Peyer's patch (tissue), 4 donors: ENCODE results near the gene TSSK6. TPM values are rescaled to one million over a fixed set of nuclear protein-coding genes. Genes with fewer than 3 reads are reported as not detected.

ENCODE experiments used
- DNase-seq, 3 donors: peaks; one replicate each; pipeline ENCODE4 v3.0.0-alpha.2; 2017 to 2019
- H3K27ac ChIP-seq, 4 donors: fragments of 200-600 bp; sonication (generic); one replicate each; pipeline ENCODE4 v1.5.1; 2016 to 2019
- H3K27me3 ChIP-seq, 2 donors: fragments of 200-600 bp; sonication (generic); one replicate each; pipeline ENCODE4 v1.5.1; 2019
- H3K36me3 ChIP-seq, 3 donors: fragments of 200-600 bp; sonication (generic); one replicate each; pipeline ENCODE4 v1.5.1; 2016 to 2019
- H3K4me1 ChIP-seq, 4 donors: fragments of 200-600 bp; sonication (generic); one replicate each; pipeline ENCODE4 v1.5.1; 2016 to 2019
- H3K4me3 ChIP-seq, 4 donors: fragments of 200-600 bp; sonication (generic); 1 replicate in 3 of 4; 2 replicates in 1 of 4; pipeline ENCODE4 v1.5.1; 2016 to 2019; ENCODE audit warnings: mild to moderate bottlenecking in 1 of 4
- H3K9me3 ChIP-seq, 4 donors: fragments of 200-600 bp; sonication (generic); one replicate each; pipeline ENCODE4 v1.5.1; 2016 to 2019; ENCODE audit warnings: mild to moderate bottlenecking in 1 of 4
- POLR2A ChIP-seq, 2 donors: fragments of 450-650 bp; IDR thresholded peaks; one replicate each; pipeline ENCODE4 v1.5.1; 2017; ENCODE audit warnings: antibody characterized with exemption in 2 of 2, mild to moderate bottlenecking in 2 of 2, moderate library complexity in 2 of 2
- total RNA-seq, 4 donors: library from RNA; depleted of rRNA; stranded (reverse); fragments of >200 nt; gene quantifications; one replicate each; pipeline ENCODE4 v1.1.0, GENCODE V29; 2016
- TF ChIP-seq, protein P1 (sequence below), 6 experiments: fragments of 450-650 bp in 4 of 6; fragments of 200-600 bp in 2 of 6; sonication (generic) in 1 of 6; IDR thresholded peaks; one replicate each; pipeline ENCODE4 v1.5.1; 2017 to 2019; ENCODE audit warnings: antibody characterized with exemption in 6 of 6, mild to moderate bottlenecking in 3 of 6, moderate library complexity in 1 of 6

Gene TSSK6
- total RNA-seq, 4 donors from 2014 or later: 3.0 to 14.0 (median 10.0) TPM

DNA sequence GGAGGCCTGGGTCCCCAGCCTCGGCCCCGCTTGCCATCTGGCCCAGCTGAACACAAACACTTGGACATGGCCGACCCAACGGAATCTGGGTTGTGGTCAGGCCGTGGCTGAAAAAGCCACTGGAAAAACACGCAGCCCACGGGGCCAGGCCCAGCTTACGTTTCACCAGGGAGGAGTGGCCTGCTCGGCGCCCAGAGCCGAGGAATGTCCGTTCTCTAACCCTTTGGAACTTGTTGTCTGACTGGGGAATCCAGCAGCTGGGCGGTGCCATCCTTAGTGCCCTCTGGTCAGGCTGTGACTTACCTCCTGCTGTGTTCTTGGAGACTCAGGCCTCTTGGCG lies 36.5 kb upstream of the TSSK6 start:
- H3K9me3 ChIP-seq: no peaks in the 10 kb centered on the region
- no peak for DNase-seq
- H3K27ac ChIP-seq: no peak overlapping the region
- no peaks in the 10 kb centered on the region for H3K27me3 ChIP-seq
- TF ChIP-seq, protein P1, sequence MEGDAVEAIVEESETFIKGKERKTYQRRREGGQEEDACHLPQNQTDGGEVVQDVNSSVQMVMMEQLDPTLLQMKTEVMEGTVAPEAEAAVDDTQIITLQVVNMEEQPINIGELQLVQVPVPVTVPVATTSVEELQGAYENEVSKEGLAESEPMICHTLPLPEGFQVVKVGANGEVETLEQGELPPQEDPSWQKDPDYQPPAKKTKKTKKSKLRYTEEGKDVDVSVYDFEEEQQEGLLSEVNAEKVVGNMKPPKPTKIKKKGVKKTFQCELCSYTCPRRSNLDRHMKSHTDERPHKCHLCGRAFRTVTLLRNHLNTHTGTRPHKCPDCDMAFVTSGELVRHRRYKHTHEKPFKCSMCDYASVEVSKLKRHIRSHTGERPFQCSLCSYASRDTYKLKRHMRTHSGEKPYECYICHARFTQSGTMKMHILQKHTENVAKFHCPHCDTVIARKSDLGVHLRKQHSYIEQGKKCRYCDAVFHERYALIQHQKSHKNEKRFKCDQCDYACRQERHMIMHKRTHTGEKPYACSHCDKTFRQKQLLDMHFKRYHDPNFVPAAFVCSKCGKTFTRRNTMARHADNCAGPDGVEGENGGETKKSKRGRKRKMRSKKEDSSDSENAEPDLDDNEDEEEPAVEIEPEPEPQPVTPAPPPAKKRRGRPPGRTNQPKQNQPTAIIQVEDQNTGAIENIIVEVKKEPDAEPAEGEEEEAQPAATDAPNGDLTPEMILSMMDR (IDR thresholded peaks at IDR 0.05): no peak
- TF ChIP-seq POLR2A (IDR thresholded peaks at IDR 0.05): no peak
- no peak overlapping the region for H3K4me3 ChIP-seq
- no peaks in the 10 kb centered on the region for H3K4me1 ChIP-seq
- no peaks in the 10 kb centered on the region for H3K36me3 ChIP-seq

DNA sequence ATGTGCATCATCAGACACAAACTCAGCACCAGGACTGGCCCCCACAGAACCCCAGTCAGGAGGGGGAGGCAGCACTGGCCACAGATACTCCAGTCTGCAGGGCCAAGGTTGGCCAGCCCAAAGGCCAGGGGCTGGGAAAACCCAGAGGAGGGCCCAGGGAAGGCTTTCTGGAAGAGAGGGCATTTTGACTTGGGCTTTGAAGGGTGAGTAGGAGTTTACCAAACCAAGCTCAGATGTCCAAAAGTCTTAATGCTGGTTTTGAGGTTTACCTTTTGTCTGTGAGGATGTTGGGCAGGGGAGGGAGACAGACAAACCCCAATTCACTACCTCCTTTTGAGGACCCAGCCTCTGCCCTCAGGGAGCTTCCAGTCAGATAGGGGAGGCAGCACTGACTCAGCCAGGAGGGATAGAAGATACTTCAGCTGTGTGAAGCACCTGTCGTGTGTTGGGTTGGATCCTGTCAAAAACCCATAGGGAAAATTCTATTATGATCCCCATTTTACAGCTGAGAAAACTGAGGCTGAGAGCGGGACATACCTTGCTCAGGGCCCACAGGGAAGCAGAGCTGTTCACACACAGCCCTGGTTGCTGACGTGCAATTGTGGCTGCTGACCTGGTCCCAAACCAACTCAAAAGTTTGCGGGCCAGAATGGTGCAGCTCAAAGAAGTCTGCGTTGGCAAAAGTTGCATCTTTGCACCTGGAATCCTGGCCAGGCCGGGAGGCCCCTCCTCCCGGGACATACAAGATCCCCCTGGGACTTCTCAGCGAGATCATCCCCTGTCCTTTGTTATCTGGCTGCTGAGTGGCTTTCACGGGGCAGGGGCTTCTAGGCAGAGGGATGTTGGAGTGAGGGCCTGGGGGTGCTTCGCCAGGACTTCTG lies 35.9 kb upstream of the TSSK6 start:
- no peak overlapping the region for H3K27ac ChIP-seq
- DNase-seq: no peak
- no peaks in the 10 kb centered on the region for H3K9me3 ChIP-seq
- H3K36me3 ChIP-seq: no peaks in the 10 kb centered on the region
- no peak for TF ChIP-seq POLR2A (IDR thresholded peaks at IDR 0.05)
- TF ChIP-seq, protein P1 (IDR thresholded peaks at IDR 0.05): no peak
- H3K27me3 ChIP-seq: no peaks in the 10 kb centered on the region
- no peaks in the 10 kb centered on the region for H3K4me1 ChIP-seq
- H3K4me3 ChIP-seq: no peak overlapping the region

DNA sequence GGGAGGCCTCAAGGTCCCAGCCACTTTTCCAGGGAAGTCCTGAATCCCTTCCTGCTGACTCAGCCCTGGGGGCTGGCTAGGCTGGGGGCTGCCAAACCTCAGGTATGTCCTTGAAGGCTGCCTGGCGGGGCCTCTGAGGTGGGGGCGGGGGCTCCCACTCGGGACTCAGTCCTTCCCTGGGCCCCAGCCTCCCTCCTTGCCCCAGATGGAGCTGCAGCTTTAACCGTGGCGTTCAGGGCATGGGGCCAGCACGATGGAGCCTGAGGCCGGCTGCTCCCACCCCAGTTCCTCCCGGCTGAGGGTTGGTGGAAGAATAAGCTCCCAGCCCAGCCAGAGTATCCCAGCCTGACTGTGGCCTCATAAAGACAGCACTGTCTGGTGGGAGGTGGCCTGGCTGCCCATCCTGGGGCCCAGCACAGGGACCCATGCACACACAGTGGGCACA lies 35.2 kb upstream of the TSSK6 start:
- Histone ChIP-seq H3K27ac (no peak overlapping the region), H3K27me3 (no peaks in the 10 kb centered on the region), H3K4me3 (no peak overlapping the region), H3K9me3 (no peaks in the 10 kb centered on the region), H3K4me1 (no peaks in the 10 kb centered on the region), H3K36me3 (no peaks in the 10 kb centered on the region)
- no peak for TF ChIP-seq POLR2A (IDR thresholded peaks at IDR 0.05)
- TF ChIP-seq, protein P1 (IDR thresholded peaks at IDR 0.05): no peak
- no peak for DNase-seq

DNA sequence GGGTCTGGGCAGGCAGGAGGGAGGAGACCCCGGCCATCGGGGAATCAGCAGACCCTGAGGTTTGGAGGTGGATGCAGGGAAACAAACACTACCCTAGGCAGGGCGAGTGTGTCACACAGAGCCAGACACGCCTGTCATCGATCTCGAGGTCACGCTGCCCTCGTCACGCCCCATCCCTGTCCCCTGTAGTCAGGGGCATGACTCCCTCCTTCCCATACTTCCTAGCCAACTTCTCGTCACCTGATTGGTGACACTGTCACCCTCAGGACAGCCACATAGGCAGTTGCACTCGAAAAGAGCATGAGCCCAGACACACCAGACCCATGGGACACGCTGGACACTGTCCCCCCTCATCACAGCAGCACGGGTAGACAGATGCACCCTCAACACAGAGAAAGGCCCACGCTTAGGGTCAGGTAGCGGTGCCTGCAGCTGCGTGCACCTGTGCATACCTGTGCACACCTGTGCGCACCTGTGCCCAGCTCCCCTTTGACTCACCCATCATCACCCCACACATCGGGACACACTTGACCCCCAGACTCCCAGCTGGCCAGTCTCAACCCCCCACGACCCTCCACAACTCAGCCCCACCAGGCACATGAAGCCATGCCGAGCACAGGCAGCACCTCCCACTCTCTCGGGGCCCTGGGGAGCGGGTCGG lies 34.6 kb upstream of the TSSK6 start:
- Histone ChIP-seq H3K9me3 (no peaks in the 10 kb centered on the region), H3K36me3 (no peaks in the 10 kb centered on the region), H3K27ac (no peak overlapping the region), H3K4me3 (no peak overlapping the region), H3K4me1 (no peaks in the 10 kb centered on the region), H3K27me3 (no peaks in the 10 kb centered on the region)
- no peak for DNase-seq
- TF ChIP-seq, protein P1 (IDR thresholded peaks at IDR 0.05): no peak
- no peak for TF ChIP-seq POLR2A (IDR thresholded peaks at IDR 0.05)

DNA sequence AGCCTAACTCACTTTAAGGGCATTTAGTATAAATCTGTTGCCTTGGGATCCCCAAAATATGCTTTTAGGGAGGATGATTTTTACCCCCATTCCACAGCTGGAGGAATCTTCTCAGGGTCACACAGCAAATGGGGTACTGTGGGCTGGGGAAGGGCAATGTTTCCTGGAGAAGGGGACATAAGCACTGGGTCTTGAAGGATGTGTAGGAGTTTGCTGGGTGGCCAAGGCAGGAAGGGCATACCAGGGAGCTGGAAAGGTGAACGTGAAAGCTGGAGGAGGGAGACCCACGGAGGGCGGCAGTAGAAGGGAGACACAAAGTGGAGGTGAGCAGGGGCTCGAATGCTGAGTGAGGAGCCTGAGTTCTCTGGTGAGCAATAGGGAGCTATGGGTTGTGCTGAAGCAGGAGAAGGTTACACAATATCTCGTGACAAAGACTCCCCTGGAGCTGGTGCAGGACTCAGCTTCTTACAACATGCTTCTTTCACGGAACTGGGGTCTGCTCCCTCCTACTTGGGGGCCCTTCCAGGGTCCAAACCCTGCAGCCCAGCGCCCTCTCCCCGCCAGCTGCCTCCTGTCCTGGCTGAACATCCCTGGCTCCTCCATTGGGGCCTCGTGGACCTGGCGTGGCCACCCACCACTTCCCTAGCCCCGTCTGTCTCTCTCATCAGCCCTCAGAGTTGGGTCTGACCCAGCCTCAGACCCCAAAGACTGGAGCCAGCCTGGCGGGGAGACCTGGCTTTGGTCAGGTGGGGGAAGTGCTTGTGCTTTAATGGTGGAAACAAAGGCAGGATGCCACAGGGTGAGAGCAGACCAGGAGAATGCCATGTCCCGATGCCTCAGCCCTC lies 33.8 kb upstream of the TSSK6 start:
- Histone ChIP-seq H3K27ac (no peak overlapping the region), H3K4me1 (no peaks in the 10 kb centered on the region), H3K36me3 (no peaks in the 10 kb centered on the region), H3K27me3 (no peaks in the 10 kb centered on the region), H3K9me3 (no peaks in the 10 kb centered on the region), H3K4me3 (no peak overlapping the region)
- TF ChIP-seq POLR2A (IDR thresholded peaks at IDR 0.05): no peak
- DNase-seq: no peak
